Pancreas (tissue), 10 donors: ENCODE measurements around the gene PBXIP1. TPM values are rescaled to one million over a fixed set of nuclear protein-coding genes. Genes with fewer than 3 reads are reported as not detected.

Source experiments
- ATAC-seq, 4 donors: fragments of 200-7000 bp; cut with Tn5 transposase; one replicate each; pipeline versions ENCODE4 v1.8.0 to v1.9.1; 2020; ENCODE audit warnings: mild to moderate bottlenecking in 4 of 4, moderate library complexity in 4 of 4
- DNase-seq, 6 donors: peaks; one replicate each; pipeline ENCODE4 v3.0.0-alpha.2; 2020
- FAIRE-seq: peaks from 2 replicates; lab custom pipeline; 2012; peaks lifted over from hg19 to GRCh38; lab: Jason Lieb, UNC
- H3K27ac ChIP-seq, 4 donors: fragments of 200-600 bp; sonication (generic); 1 replicate in 3 of 4; 2 replicates in 1 of 4; pipeline versions ENCODE4 v1.5.0 to v1.8.0; 2020
- H3K27me3 ChIP-seq, 4 donors: fragments of 200-600 bp; one replicate each; pipeline ENCODE4 v1.8.0; 2021
- H3K36me3 ChIP-seq, 3 donors: fragments of 200-600 bp; sonication (generic) in 1 of 3; one replicate each; pipeline versions ENCODE4 v1.5.0 to v1.8.0; 2020 to 2021
- H3K4me1 ChIP-seq, 3 donors: fragments of 200-600 bp; one replicate each; pipeline ENCODE4 v1.8.0; 2021
- H3K4me3 ChIP-seq, 4 donors: fragments of 200-600 bp; sonication (generic) in 2 of 4; one replicate each; pipeline versions ENCODE4 v1.5.0 to v1.8.0; 2020 to 2021
- H3K9me3 ChIP-seq, 4 donors: fragments of 200-600 bp; one replicate each; pipeline ENCODE4 v1.8.0; 2021
- WGBS, 2 donors: extraction: QIAGEN DNeasy Blood & Tissue Kit; methylation state at CpG; one replicate each; pipeline ENCODE4 v1.1.7; 2013; 5-methylcytosine and 5-hydroxymethylcytosine counted together
- intact Hi-C, 3 donors: fragments of 100-400 bp; cut with DNase I; formaldehyde crosslinking; loops; one replicate each; pipeline versions ENCODE4 v1.11.1 to v1.14.2; 2022
- polyA plus RNA-seq, 2 donors: library from polyadenylated mRNA; stranded (reverse); fragments of 200-250 nt; gene quantifications; one replicate each; pipeline ENCODE4 v1.2.3, GENCODE V29; 2013
- total RNA-seq, 6 donors: library from RNA; stranded (reverse); fragmentation: NEBNext Ultra II Directional in 4 of 6; extraction: Animal tissue kit (Norgen Biotek cat#: 25700) in 4 of 6; gene quantifications; one replicate each; pipeline versions ENCODE4 v1.2.1 to v1.2.4, GENCODE V29; 2021 to 2023
- TF ChIP-seq, protein P1 (sequence below), 4 donors: fragments of 200-600 bp; sonication (generic) in 3 of 4; IDR thresholded peaks; one replicate each; pipeline versions ENCODE4 v1.5.0 to v1.8.0; 2021; ENCODE audit warnings: antibody characterized with exemption in 4 of 4
- donor health status: healthy with polysubstance abuse.
- donor health status: DM: no; HTN: no; CAD: no; lungs with moderate emphysema.
- donor health status: DM: no; HTN: no; CAD: no.
- donor health status: control.
- donor health status: control.
- donor health status: Bipolar disorder and iron deficiency.
- donor health status: DM: yes; HTN: yes; CAD: no.
- donor health status: DM: no; HTN: no; CAD: no.
- donor health status: DM: no; HTN: no; CAD: no.
- donor health status: DM: yes; HTN: yes; CAD: no.

Gene PBXIP1
- total and polyA plus RNA-seq, 8 donors = 15.6 to 53.1 (median 28.4) TPM

DNA sequence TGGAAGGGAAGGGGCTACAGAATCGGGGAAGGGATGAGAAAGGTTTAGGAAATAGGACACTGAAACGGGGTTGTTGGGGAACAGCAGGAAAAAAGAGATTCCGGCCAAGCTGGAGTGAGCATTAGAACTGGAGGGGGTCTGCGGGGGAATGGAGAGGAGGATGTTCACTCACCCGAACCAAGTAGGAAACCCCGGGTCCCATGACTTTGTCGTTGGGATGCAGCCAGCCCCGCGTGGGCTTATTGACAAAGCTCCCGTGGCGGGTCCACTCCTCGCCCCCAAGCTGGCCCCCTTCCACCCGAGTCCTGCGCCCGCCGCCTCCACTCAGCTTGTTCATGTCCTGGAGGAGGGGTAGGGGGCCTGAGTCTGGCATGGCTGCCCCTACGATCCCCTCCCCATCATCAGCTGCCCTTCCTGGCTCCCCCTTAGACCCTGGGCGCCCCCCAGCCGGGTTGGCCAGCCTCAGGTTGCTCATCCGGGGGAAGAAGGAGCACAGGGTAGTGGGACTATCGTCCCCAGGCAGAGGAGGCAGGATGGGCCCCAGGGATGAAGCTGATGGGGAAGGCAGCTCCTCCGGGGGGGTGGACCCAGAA is 14.1 kb upstream of the PBXIP1 start:
- Histone ChIP-seq H3K4me3 (peak overlapping the region in 2 of 4 donors; percentile 17 to 73), H3K36me3 (peaks cover 0 to 33% (median 21%) of the 10 kb centered on the region in 3 donors), H3K9me3 (no peaks in the 10 kb centered on the region), H3K27ac (peak overlapping the region in 3 of 4 donors; percentile 90 to 97 (median 94)), H3K4me1 (peaks cover 12 to 22% (median 20%) of the 10 kb centered on the region in 3 donors), H3K27me3 (no peaks in the 10 kb centered on the region)
- ATAC-seq (no peak), FAIRE-seq (no peak), DNase-seq (peak in 1 of 6 donors; percentile 63)
- TF ChIP-seq, protein P1, sequence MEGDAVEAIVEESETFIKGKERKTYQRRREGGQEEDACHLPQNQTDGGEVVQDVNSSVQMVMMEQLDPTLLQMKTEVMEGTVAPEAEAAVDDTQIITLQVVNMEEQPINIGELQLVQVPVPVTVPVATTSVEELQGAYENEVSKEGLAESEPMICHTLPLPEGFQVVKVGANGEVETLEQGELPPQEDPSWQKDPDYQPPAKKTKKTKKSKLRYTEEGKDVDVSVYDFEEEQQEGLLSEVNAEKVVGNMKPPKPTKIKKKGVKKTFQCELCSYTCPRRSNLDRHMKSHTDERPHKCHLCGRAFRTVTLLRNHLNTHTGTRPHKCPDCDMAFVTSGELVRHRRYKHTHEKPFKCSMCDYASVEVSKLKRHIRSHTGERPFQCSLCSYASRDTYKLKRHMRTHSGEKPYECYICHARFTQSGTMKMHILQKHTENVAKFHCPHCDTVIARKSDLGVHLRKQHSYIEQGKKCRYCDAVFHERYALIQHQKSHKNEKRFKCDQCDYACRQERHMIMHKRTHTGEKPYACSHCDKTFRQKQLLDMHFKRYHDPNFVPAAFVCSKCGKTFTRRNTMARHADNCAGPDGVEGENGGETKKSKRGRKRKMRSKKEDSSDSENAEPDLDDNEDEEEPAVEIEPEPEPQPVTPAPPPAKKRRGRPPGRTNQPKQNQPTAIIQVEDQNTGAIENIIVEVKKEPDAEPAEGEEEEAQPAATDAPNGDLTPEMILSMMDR (IDR thresholded peaks at IDR 0.05) = no peak
- intact Hi-C loops = loop anchor here in 2 of 3 donors (10.0 kb wide), 1 partner anchor 45 kb away; no protein-coding TSS in a partner anchor
- WGBS, 2 donors = 51 to 54% methylated on average over 19 to 22 of the region's 22 CpGs

- DNase-seq (no peak), FAIRE-seq (no peak), ATAC-seq (no peak)
- H3K27ac ChIP-seq = no peak overlapping the region
- TF ChIP-seq, protein P1 (IDR thresholded peaks at IDR 0.05) = no peak
- peaks cover 12 to 22% (median 20%) of the 10 kb centered on the region in 3 donors for H3K4me1 ChIP-seq
- intact Hi-C loops = loop anchor here in 2 of 3 donors (10.0 kb wide), 1 partner anchor 46 kb away; no protein-coding TSS in a partner anchor
- H3K4me3 ChIP-seq = no peak overlapping the region
- H3K36me3 ChIP-seq = peaks cover 0 to 37% (median 21%) of the 10 kb centered on the region in 3 donors
- WGBS, 2 donors = 77 to 80% methylated on average over 5 of the region's 5 CpGs
- H3K9me3 ChIP-seq = no peaks in the 10 kb centered on the region
- no peaks in the 10 kb centered on the region for H3K27me3 ChIP-seq
These were observed 13.3 kb upstream of the PBXIP1 start for GRCh38 chr1:154969246-154969645.

DNA sequence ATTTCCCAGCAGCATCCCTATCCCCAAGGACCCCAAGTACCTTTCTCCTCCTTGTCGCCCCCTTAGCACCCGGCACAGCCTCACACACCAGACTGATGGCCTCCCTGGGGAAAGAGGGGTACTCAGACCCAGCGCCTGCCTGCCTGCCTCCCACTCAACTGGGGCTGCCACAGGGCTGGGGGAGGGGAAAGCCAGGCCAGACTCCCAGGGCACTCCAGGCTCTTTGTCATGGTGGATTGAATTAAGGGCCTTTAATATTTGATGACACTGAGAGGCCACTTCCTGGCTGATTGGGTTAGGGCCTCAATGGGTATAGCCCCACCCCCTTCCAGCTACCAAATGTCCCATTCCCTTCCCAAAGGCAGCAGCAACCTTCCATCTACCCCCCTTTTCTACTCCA is 12.8 kb upstream of the PBXIP1 start:
- FAIRE-seq = no peak
- Histone ChIP-seq H3K4me3 (no peak overlapping the region), H3K9me3 (no peaks in the 10 kb centered on the region), H3K4me1 (peaks cover 12 to 22% (median 20%) of the 10 kb centered on the region in 3 donors), H3K27ac (no peak overlapping the region), H3K36me3 (peaks cover 0 to 38% (median 21%) of the 10 kb centered on the region in 3 donors), H3K27me3 (no peaks in the 10 kb centered on the region)
- WGBS, 2 donors = 82 to 89% methylated on average over 3 of the region's 3 CpGs
- intact Hi-C loops = loop anchor here in 2 of 3 donors (10.0 kb wide), 1 partner anchor 46 kb away; no protein-coding TSS in a partner anchor
- TF ChIP-seq, protein P1 (IDR thresholded peaks at IDR 0.05) = no peak
- no peak for DNase-seq
- ATAC-seq = no peak

DNA sequence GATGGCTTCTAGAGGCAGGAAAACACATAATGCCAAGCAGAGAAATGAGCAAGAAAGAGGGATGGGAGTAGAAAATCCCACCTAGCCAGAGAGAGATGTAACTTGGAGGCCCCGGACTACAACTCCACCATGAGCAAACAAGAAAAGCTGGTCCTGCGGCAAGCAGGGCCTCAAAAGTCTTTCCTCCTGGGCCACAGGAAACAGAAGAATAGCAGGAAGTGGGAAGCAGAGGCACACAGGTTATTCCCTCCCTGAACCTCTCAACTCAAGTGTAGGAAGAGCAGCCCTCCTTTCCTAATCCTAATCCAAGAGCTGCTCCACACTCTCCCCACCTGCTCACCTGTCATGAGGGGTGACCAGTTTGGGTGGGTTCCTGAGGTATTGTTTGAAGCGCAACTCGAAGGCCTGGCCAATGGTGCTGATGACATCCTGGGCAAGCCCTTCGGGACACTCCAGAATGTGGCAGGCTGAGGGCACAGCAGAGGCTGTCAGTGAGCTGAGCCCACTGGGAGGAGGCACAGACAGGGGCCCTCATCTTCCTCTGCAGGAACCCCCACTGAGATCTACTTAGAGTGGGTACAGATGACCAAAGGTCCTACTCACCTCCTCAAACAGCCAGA is 11.5 kb upstream of the PBXIP1 start:
- WGBS, 2 donors = 79 to 89% methylated on average over 5 of the region's 5 CpGs

More for the DNA sequence above, 11.5 kb upstream of the PBXIP1 start:
- Histone ChIP-seq H3K9me3 (no peaks in the 10 kb centered on the region), H3K4me3 (no peak overlapping the region), H3K27me3 (no peaks in the 10 kb centered on the region), H3K27ac (no peak overlapping the region), H3K36me3 (peaks cover 0 to 44% (median 27%) of the 10 kb centered on the region in 3 donors), H3K4me1 (peaks cover 12 to 23% (median 15%) of the 10 kb centered on the region in 3 donors)
- FAIRE-seq (no peak), DNase-seq (no peak), ATAC-seq (no peak)
- TF ChIP-seq, protein P1 (IDR thresholded peaks at IDR 0.05) = no peak
- intact Hi-C loops = loop anchor here in 2 of 3 donors (10.0 kb wide), 1 partner anchor 47 kb away; no protein-coding TSS in a partner anchor
